Measurements from ENCODE around the gene ZBTB8B.

Gene ZBTB8B

DNA sequence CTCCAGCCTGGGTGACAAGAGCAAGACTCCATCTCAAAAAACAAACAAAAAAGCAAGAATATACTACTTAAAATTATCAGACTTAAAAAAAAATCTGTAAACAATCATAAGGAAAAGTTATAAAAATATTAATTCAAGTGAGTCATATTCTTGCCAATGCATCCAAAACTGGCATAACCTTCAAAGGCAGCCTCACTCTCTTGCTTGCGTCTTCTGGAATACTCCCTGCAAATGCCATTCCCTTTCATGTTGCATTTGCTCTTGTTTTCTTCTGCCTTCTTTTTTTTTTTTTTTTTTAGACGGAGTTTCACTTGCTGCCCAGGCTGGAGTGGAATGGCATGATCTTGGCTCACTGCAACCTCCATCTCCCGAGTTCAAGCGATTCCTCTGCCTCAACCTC, 42.1 kb downstream of the ZBTB8B start:
- no peak for TF ChIP-seq TAF1 (IDR thresholded peaks at IDR 0.05; ENCODE audit: low read depth, low read length)
- FAIRE-seq (no peak), DNase-seq (ENCODE audit: insufficient read length, low spot score) (no peak)

DNA sequence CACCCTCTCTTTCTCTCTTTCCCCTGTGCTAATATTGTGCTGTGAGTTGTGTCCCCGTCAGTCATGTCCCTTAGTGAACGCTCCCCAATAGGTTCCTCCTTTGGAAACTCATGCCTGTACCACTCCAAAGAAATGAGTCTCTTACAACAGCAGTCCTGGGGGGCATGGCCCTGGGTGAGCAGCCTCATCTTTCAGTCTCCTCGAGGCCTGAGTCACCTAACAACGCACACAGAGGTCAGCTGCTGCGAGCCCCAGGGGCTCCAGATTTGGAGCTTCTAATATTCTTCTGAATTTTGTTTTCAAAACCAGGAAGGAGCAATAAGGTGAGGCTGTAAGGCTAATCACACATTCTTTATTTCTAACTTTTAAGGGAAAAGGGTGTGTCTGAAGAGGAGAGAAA, 43.9 kb downstream of the ZBTB8B start:
- DNase-seq (ENCODE audit: insufficient read length, low spot score) (no peak), FAIRE-seq (no peak)
- TF ChIP-seq PAX5 (IDR thresholded peaks at IDR 0.05; ENCODE audit: insufficient read depth, low read length, severe bottlenecking) (no peak), TAF1 (IDR thresholded peaks at IDR 0.05; ENCODE audit: low read depth, low read length) (no peak), POU2F2 (IDR thresholded peaks at IDR 0.05; ENCODE audit: low read depth, low read length) (no peak), POLR2A (IDR thresholded peaks at IDR 0.05; ENCODE audit: low read depth, low read length) (no peak), POLR2AphosphoS5 (IDR thresholded peaks at IDR 0.05; ENCODE audit: low read depth, low read length) (no peak), SPI1 (IDR thresholded peaks at IDR 0.05; ENCODE audit: low read depth, low read length) (no peak)

DNA sequence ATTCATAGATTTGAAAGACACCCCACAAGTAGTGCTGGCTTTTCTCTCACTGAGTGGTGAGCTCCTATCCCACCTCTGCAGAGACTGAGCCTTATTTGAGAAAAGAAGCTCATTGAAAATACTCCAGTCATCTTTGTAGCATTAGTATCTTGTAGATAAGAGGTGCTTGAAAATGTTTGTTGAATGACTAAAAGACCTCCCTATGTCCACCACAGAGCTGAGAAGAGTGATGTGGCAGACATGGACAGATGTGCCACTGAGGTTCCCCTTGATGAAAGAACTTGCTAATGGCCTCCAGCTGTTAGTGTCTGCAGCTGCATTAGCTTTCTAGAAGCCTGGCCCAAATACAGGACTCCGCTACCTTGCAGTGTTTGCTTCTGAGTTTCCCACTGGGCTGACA, 45.1 kb downstream of the ZBTB8B start:
- TF ChIP-seq SPI1 (IDR thresholded peaks at IDR 0.05; ENCODE audit: low read depth, low read length) (no peak), PAX5 (IDR thresholded peaks at IDR 0.05; ENCODE audit: insufficient read depth, low read length, severe bottlenecking) (no peak), POLR2AphosphoS5 (IDR thresholded peaks at IDR 0.05; ENCODE audit: low read depth, low read length) (no peak), POLR2A (IDR thresholded peaks at IDR 0.05; ENCODE audit: low read depth, low read length) (no peak), POU2F2 (IDR thresholded peaks at IDR 0.05; ENCODE audit: low read depth, low read length) (no peak), TAF1 (IDR thresholded peaks at IDR 0.05; ENCODE audit: low read depth, low read length) (no peak)
- FAIRE-seq: no peak
- DNase-seq (ENCODE audit: insufficient read length, low spot score): no peak
